ENCODE measurements around the gene PTPRT. TPM values are rescaled to one million over a fixed set of nuclear protein-coding genes. Genes with fewer than 3 reads are reported as not detected.

Gene PTPRT
- total RNA-seq, 6 experiments from 2014 or later, result not detected

DNA sequence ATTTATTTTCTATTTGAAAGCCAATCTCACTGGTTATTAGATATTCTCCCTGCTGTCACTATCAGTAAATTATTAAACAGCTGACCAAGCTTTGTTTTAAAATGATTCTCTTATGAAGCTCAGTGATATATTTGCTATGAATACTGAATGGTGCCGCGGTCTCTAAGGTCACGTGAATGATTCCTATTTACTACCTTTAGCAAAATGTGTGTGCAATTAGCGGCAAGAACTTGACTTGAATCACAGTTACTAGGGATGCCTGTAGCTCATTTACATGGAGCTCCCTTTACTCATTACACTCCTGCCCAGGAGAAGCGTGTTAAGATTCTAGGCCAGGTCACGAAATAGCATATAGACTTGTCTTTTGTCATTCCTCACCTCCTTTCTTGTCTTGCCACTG lies 12.4 kb upstream of the PTPRT start:
- Mint-ChIP-seq H3K27ac (no peak overlapping the region), H3K4me3 (no peak overlapping the region), H3K27me3 (ENCODE audit: insufficient read depth) (peaks cover 6% of the 10 kb centered on the region), H3K9me3 (no peaks in the 10 kb centered on the region), H3K4me1 (ENCODE audit: low read depth) (no peaks in the 10 kb centered on the region), H3K36me3 (ENCODE audit: low read depth) (no peaks in the 10 kb centered on the region)
- DNase-seq, result no peak
- TF ChIP-seq, protein P1, sequence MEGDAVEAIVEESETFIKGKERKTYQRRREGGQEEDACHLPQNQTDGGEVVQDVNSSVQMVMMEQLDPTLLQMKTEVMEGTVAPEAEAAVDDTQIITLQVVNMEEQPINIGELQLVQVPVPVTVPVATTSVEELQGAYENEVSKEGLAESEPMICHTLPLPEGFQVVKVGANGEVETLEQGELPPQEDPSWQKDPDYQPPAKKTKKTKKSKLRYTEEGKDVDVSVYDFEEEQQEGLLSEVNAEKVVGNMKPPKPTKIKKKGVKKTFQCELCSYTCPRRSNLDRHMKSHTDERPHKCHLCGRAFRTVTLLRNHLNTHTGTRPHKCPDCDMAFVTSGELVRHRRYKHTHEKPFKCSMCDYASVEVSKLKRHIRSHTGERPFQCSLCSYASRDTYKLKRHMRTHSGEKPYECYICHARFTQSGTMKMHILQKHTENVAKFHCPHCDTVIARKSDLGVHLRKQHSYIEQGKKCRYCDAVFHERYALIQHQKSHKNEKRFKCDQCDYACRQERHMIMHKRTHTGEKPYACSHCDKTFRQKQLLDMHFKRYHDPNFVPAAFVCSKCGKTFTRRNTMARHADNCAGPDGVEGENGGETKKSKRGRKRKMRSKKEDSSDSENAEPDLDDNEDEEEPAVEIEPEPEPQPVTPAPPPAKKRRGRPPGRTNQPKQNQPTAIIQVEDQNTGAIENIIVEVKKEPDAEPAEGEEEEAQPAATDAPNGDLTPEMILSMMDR (IDR thresholded peaks at IDR 0.05), result no peak

DNA sequence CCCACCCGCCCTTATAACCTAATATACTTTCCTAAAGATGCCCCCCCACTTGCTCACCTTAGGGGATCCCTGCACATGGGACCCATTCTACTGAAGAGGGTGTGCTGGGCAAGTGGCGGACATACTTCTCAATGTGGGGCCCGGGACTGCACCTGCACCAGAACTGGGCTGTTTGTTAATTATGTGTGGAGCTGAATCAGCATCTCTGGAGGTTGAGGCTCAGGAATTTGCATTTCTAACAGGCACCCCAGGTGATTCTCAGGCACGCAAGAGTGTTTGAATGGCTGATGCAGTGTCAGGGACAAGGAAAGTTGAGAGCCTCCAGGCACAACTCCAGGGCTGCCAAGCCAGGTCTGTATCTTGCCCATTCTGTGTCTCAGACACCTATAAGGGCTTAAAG lies 8.9 kb upstream of the PTPRT start:
- H3K27me3 Mint-ChIP-seq (ENCODE audit: insufficient read depth), result peaks cover 14% of the 10 kb centered on the region

DNA sequence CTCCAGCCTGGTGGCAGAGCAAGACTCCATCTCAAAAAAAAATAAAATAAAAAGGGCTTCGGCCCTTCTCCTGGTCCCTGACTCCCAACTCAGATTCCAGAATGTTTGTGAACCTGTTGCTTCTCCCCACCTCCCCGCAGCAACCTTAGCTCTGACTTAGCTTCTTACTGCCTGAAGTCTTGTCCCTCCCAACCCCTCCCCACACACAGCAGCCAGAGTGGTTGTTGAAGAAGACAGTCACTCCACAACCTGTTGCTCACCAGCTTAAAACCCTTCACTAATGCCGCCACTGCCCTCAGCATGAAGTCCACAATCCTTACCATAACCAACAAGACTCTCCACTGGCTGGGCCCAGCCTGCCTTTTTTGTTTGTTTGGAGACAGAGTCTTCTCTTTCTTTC lies 6.5 kb upstream of the PTPRT start:
- Mint-ChIP-seq H3K4me3 (no peak overlapping the region), H3K4me1 (ENCODE audit: low read depth) (no peaks in the 10 kb centered on the region), H3K27me3 (ENCODE audit: insufficient read depth) (peaks cover 23% of the 10 kb centered on the region), H3K9me3 (no peaks in the 10 kb centered on the region), H3K36me3 (ENCODE audit: low read depth) (no peaks in the 10 kb centered on the region), H3K27ac (no peak overlapping the region)
- TF ChIP-seq, protein P1 (IDR thresholded peaks at IDR 0.05), result no peak
- DNase-seq, result no peak

More for the DNA sequence above, 8.9 kb upstream of the PTPRT start:
- Mint-ChIP-seq H3K27ac (no peak overlapping the region), H3K36me3 (ENCODE audit: low read depth) (no peaks in the 10 kb centered on the region), H3K9me3 (no peaks in the 10 kb centered on the region), H3K4me1 (ENCODE audit: low read depth) (no peaks in the 10 kb centered on the region), H3K4me3 (no peak overlapping the region)
- TF ChIP-seq, protein P1 (IDR thresholded peaks at IDR 0.05), result no peak
- no peak for DNase-seq

DNA sequence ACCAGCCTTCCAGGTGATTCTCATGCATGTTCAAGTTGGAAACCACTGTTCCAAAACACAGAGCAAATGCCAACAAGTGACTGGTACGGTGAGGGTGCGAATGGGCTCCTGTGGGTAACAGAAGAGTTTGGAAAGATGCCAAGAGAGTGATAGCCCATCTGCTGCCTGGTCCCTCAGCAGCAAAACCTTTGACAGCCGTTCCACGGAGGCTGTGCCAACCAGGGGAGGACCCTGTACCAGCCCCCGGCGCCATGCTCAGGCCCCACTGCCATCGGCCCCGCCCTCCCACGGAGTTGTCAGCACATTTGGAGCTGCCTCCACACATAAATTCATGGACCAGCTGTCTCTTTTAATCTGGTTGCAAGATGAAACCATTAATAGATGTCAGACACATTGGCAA lies 4.4 kb upstream of the PTPRT start:
- TF ChIP-seq, protein P1 (IDR thresholded peaks at IDR 0.05), result no peak
- H3K27me3 Mint-ChIP-seq (ENCODE audit: insufficient read depth), result peaks cover 30% of the 10 kb centered on the region
- no peak overlapping the region for H3K4me3 Mint-ChIP-seq
- H3K4me1 Mint-ChIP-seq (ENCODE audit: low read depth), result no peaks in the 10 kb centered on the region
- no peak for DNase-seq
- H3K27ac Mint-ChIP-seq, result no peak overlapping the region
- no peaks in the 10 kb centered on the region for H3K36me3 Mint-ChIP-seq (ENCODE audit: low read depth)
- H3K9me3 Mint-ChIP-seq, result no peaks in the 10 kb centered on the region

DNA sequence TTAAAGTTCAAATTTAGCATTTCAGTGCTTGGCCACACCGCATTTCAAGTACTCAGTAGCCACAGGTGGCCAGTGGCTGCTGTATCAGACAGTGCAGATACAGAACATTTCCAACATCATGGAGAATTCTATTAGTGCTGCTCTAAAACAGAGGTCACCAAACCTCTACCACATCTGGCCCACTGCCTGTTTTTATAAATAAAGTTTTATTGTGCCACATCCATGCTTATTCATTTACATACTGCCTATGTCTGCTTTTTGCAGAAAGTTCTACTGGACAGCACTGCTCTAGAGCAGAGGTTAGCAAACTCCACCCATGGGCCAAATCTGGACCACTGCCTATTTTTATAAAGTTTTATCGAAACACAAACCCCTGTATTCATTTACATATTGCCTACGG lies 3.7 kb upstream of the PTPRT start:
- Mint-ChIP-seq H3K27me3 (ENCODE audit: insufficient read depth) (peaks cover 29% of the 10 kb centered on the region), H3K4me3 (no peak overlapping the region), H3K27ac (no peak overlapping the region), H3K36me3 (ENCODE audit: low read depth) (no peaks in the 10 kb centered on the region), H3K9me3 (no peaks in the 10 kb centered on the region), H3K4me1 (ENCODE audit: low read depth) (peaks cover under 1% of the 10 kb centered on the region)
- no peak for DNase-seq
- TF ChIP-seq, protein P1 (IDR thresholded peaks at IDR 0.05), result no peak
